GM12878 (cell line): ENCODE measurements around the gene KRT6B.

Source experiments
- CREB1 ChIP-seq: IDR thresholded peaks from 2 replicates; pipeline ENCODE4 v1.6.1; 2012; ENCODE audit warnings: low read depth, mild to moderate bottlenecking, inconsistent platforms
- EP300 ChIP-seq, 2 experiments: fragments of 150-350 bp in 1 of 2; IDR thresholded peaks; 2 replicates each; pipeline ENCODE4 v1.6.1; 2011 to 2012; ENCODE audit warnings: low read depth in 2 of 2, low read length in 2 of 2, borderline replicate concordance in 1 of 2, improper control_type of control experiment in 1 of 2, inconsistent platforms in 1 of 2; ENCODE audit not compliant: control insufficient read depth in 1 of 2
- HDAC2 ChIP-seq: fragments of 200-600 bp; sonication (generic); IDR thresholded peaks from 2 replicates; pipeline ENCODE4 v1.6.1; 2017
- IRF4 ChIP-seq: IDR thresholded peaks from 2 replicates; pipeline ENCODE4 v1.6.1; 2011; ENCODE audit warnings: low read depth, low read length
- MEF2A ChIP-seq: IDR thresholded peaks from 2 replicates; pipeline ENCODE4 v1.6.1; 2011; ENCODE audit warnings: low read depth, mild to moderate bottlenecking, low read length, moderate library complexity; ENCODE audit not compliant: insufficient read depth
- NR2C1 ChIP-seq: fragments of 450-650 bp; IDR thresholded peaks from 2 replicates; pipeline ENCODE4 v1.6.1; 2017; ENCODE audit warnings: antibody characterized with exemption, mild to moderate bottlenecking, moderate library complexity
- RBBP5 ChIP-seq: fragments of 200-600 bp; sonication (generic); conservative IDR thresholded peaks from 2 replicates; pipeline ENCODE4 v1.6.1; 2016
- SREBF2 ChIP-seq: IDR thresholded peaks from 2 replicates; pipeline ENCODE4 v1.6.1; 2012; ENCODE audit warnings: mild to moderate bottlenecking, low read length
- SUPT20H ChIP-seq: IDR thresholded peaks from 2 replicates; pipeline ENCODE4 v1.6.1; 2011; ENCODE audit warnings: low read depth, mild to moderate bottlenecking, low read length, moderate library complexity, borderline replicate concordance; ENCODE audit not compliant: control insufficient read depth
- SUZ12 ChIP-seq: fragments of 200-600 bp; sonication (generic); IDR thresholded peaks from one replicate; pipeline ENCODE4 v1.6.1; 2018; ENCODE audit warnings: antibody characterized with exemption, mild to moderate bottlenecking; ENCODE audit not compliant: unreplicated experiment
- TCF7 ChIP-seq: IDR thresholded peaks from 2 replicates; pipeline ENCODE4 v1.6.1; 2014; ENCODE audit warnings: antibody characterized with exemption, borderline replicate concordance
- TF ChIP-seq, protein P1 (sequence below), 3 experiments: IDR thresholded peaks in 2 of 3; conservative IDR thresholded peaks in 1 of 3; 2 replicates each; pipeline ENCODE4 v1.5.1; 2011; ENCODE audit warnings: low read depth in 3 of 3, low read length in 3 of 3, mild to moderate bottlenecking in 3 of 3, control low read depth in 2 of 3, moderate library complexity in 2 of 3, inconsistent platforms in 1 of 3, mixed read lengths in 1 of 3; ENCODE audit not compliant: control insufficient read depth in 2 of 3, insufficient read depth in 1 of 3; ENCODE audit errors: extremely low read depth in 1 of 3
- TF ChIP-seq, protein P2 (sequence below): IDR thresholded peaks from 2 replicates; pipeline ENCODE4 v1.6.1; 2011; ENCODE audit warnings: low read depth, low read length, improper control_type of control experiment, borderline replicate concordance
- TF ChIP-seq, protein P3 (sequence below): IDR thresholded peaks from 2 replicates; pipeline ENCODE4 v1.6.1; 2012; ENCODE audit warnings: mild to moderate bottlenecking, low read depth, low read length

DNA sequence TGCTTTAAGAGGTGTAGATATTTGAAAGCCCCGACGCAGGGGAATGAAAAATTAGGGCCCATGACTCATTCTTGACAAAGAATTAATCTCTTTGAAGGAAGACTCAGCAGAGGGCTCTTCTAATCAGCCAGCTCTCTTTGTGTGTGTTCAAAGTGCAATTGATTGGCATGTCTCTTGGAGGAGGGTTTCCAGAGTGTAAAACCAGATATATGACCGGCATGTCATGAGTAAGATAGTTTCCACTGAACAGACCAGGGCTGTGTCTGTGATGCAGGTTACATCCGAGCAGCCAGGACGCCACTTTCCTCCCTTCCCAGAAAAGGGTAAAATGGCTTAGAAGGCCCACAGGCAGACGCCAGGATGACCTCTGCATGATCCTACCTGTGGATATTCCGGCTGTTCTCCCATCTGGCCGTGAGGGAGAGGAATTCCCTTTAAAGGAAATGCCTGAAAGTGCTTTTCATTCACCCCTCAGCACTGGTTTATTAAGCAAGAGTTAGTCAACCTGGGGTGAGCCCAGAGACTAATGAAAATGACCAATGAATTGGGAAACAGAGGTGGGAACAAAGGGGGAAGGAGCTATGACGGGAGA, 10.5 kb downstream of the KRT6B start:
- TF ChIP-seq, protein P1, sequence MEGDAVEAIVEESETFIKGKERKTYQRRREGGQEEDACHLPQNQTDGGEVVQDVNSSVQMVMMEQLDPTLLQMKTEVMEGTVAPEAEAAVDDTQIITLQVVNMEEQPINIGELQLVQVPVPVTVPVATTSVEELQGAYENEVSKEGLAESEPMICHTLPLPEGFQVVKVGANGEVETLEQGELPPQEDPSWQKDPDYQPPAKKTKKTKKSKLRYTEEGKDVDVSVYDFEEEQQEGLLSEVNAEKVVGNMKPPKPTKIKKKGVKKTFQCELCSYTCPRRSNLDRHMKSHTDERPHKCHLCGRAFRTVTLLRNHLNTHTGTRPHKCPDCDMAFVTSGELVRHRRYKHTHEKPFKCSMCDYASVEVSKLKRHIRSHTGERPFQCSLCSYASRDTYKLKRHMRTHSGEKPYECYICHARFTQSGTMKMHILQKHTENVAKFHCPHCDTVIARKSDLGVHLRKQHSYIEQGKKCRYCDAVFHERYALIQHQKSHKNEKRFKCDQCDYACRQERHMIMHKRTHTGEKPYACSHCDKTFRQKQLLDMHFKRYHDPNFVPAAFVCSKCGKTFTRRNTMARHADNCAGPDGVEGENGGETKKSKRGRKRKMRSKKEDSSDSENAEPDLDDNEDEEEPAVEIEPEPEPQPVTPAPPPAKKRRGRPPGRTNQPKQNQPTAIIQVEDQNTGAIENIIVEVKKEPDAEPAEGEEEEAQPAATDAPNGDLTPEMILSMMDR (IDR thresholded peaks at IDR 0.05 in 2 of 3, conservative IDR thresholded peaks at IDR 0.05 in 1 of 3; ENCODE audit: control insufficient read depth in 2 of 3, extremely low read depth in 1 of 3, insufficient read depth in 1 of 3, low read depth in 3 of 3, low read length in 3 of 3): no peak
- no peak for TF ChIP-seq TCF7
- no peak for TF ChIP-seq CREB1
- TF ChIP-seq RBBP5: no peak
- TF ChIP-seq IRF4: no peak
- TF ChIP-seq HDAC2: no peak
- TF ChIP-seq EP300 (IDR thresholded peaks at IDR 0.05; ENCODE audit: borderline replicate concordance in 1 of 2, control insufficient read depth in 1 of 2, low read depth in 2 of 2, low read length in 2 of 2): no peak
- TF ChIP-seq MEF2A: no peak
- TF ChIP-seq, protein P2, sequence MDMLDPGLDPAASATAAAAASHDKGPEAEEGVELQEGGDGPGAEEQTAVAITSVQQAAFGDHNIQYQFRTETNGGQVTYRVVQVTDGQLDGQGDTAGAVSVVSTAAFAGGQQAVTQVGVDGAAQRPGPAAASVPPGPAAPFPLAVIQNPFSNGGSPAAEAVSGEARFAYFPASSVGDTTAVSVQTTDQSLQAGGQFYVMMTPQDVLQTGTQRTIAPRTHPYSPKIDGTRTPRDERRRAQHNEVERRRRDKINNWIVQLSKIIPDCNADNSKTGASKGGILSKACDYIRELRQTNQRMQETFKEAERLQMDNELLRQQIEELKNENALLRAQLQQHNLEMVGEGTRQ: no peak
- TF ChIP-seq NR2C1: no peak
- TF ChIP-seq, protein P3, sequence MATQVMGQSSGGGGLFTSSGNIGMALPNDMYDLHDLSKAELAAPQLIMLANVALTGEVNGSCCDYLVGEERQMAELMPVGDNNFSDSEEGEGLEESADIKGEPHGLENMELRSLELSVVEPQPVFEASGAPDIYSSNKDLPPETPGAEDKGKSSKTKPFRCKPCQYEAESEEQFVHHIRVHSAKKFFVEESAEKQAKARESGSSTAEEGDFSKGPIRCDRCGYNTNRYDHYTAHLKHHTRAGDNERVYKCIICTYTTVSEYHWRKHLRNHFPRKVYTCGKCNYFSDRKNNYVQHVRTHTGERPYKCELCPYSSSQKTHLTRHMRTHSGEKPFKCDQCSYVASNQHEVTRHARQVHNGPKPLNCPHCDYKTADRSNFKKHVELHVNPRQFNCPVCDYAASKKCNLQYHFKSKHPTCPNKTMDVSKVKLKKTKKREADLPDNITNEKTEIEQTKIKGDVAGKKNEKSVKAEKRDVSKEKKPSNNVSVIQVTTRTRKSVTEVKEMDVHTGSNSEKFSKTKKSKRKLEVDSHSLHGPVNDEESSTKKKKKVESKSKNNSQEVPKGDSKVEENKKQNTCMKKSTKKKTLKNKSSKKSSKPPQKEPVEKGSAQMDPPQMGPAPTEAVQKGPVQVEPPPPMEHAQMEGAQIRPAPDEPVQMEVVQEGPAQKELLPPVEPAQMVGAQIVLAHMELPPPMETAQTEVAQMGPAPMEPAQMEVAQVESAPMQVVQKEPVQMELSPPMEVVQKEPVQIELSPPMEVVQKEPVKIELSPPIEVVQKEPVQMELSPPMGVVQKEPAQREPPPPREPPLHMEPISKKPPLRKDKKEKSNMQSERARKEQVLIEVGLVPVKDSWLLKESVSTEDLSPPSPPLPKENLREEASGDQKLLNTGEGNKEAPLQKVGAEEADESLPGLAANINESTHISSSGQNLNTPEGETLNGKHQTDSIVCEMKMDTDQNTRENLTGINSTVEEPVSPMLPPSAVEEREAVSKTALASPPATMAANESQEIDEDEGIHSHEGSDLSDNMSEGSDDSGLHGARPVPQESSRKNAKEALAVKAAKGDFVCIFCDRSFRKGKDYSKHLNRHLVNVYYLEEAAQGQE: no peak
- TF ChIP-seq SUPT20H: no peak
- TF ChIP-seq SUZ12: no peak
- no peak for TF ChIP-seq SREBF2
